Esophagus squamous epithelium (tissue), 5 donors: Measurements from ENCODE around the gene EIF2A. TPM values are rescaled to one million over a fixed set of nuclear protein-coding genes. Genes with fewer than 3 reads are reported as not detected.

Source experiments
- DNase-seq: peaks from one replicate; lab custom pipeline; 2025; lab: John Stamatoyannopoulos, UW
- H3K27ac ChIP-seq, 4 donors: fragments of 200-600 bp; sonication (generic); one replicate each; pipeline ENCODE4 v1.5.1; 2016 to 2019; ENCODE audit warnings: mild to moderate bottlenecking in 1 of 4
- H3K27me3 ChIP-seq, 4 donors: fragments of 200-600 bp; sonication (generic); 1 replicate in 3 of 4; 2 replicates in 1 of 4; pipeline versions ENCODE4 v1.5.1 to v1.6.0; 2017 to 2021; ENCODE audit warnings: antibody characterized with exemption in 1 of 4
- H3K36me3 ChIP-seq, 3 donors: fragments of 200-600 bp; sonication (generic); one replicate each; pipeline ENCODE4 v1.5.1; 2016 to 2019
- H3K4me1 ChIP-seq, 3 donors: fragments of 200-600 bp; sonication (generic); one replicate each; pipeline ENCODE4 v1.5.1; 2017 to 2019
- H3K4me3 ChIP-seq, 4 donors: fragments of 200-600 bp; sonication (generic); 1 replicate in 3 of 4; 2 replicates in 1 of 4; pipeline ENCODE4 v1.5.1; 2016 to 2019; ENCODE audit warnings: mild to moderate bottlenecking in 2 of 4, moderate library complexity in 1 of 4
- H3K9me3 ChIP-seq, 3 donors: fragments of 200-600 bp; sonication (generic); one replicate each; pipeline ENCODE4 v1.5.1; 2016 to 2019
- CTCF ChIP-seq, 6 experiments: fragments of 450-650 bp in 4 of 6; fragments of 200-600 bp in 2 of 6; sonication (generic) in 2 of 6; IDR thresholded peaks; one replicate each; pipeline ENCODE4 v1.5.1; 2016 to 2019; ENCODE audit warnings: antibody characterized with exemption in 6 of 6, mild to moderate bottlenecking in 4 of 6, moderate library complexity in 4 of 6
- POLR2A ChIP-seq, 4 donors: fragments of 450-650 bp; IDR thresholded peaks; one replicate each; pipeline ENCODE4 v1.6.1; 2017; ENCODE audit warnings: antibody characterized with exemption in 4 of 4, mild to moderate bottlenecking in 4 of 4, moderate library complexity in 3 of 4
- WGBS, 2 donors: methylation state at CpG; one replicate each; pipeline ENCODE4 v1.1.5; 2018; 5-methylcytosine and 5-hydroxymethylcytosine counted together
- intact Hi-C: fragments of 100-400 bp; cut with DNase I; formaldehyde crosslinking; loops from one replicate; pipeline ENCODE4 v1.15.0; 2022
- total RNA-seq, 4 donors: library from RNA; depleted of rRNA; stranded (reverse); fragments of >200 nt; gene quantifications; one replicate each; pipeline ENCODE4 v1.1.0, GENCODE V29; 2016
- donor health status: DM: yes; HTN: yes; CAD: no.

Gene EIF2A
- total RNA-seq, 4 donors from 2014 or later: 67.7 to 233 (median 136) TPM

- TF ChIP-seq POLR2A (IDR thresholded peaks at IDR 0.05): no peak
- TF ChIP-seq CTCF (IDR thresholded peaks at IDR 0.05): no peak
- no peak overlapping the region for H3K27ac ChIP-seq
- peaks cover 0 to 78% (median 5%) of the 10 kb centered on the region in 3 donors for H3K36me3 ChIP-seq
- no peak for DNase-seq
- 91 to 96% methylated on average over 2 of the region's 2 CpGs for WGBS, 2 donors
- H3K4me3 ChIP-seq: no peak overlapping the region
- no peaks in the 10 kb centered on the region for H3K9me3 ChIP-seq
- intact Hi-C loops: no loop called here
- H3K27me3 ChIP-seq: no peaks in the 10 kb centered on the region
- peaks cover 0 to under 1% (median 0%) of the 10 kb centered on the region in 3 donors for H3K4me1 ChIP-seq
These were observed 79.8 kb downstream of the EIF2A start for GRCh38 chr3:150626148-150626930.

DNA sequence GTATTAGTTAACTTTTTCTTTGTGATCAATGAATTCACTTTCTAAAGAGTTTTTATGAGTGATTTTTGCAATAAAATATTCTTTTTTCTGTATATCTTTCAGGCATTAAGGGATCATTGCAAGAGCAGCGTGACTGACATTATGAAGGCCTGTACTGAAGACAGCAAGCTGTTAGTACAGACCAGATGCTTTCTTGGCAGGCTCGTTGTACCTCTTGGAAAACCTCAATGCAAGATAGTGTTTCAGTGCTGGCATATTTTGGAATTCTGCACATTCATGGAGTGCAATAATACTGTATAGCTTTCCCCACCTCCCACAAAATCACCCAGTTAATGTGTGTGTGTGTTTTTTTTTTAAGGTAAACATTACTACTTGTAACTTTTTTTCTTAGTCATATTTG lies 81.0 kb downstream of the EIF2A start:
- Histone ChIP-seq H3K4me3 (no peak overlapping the region), H3K27ac (no peak overlapping the region), H3K27me3 (no peaks in the 10 kb centered on the region), H3K9me3 (no peaks in the 10 kb centered on the region), H3K4me1 (no peaks in the 10 kb centered on the region), H3K36me3 (peaks cover 0 to 82% (median 5%) of the 10 kb centered on the region in 3 donors)
- DNase-seq: no peak
- intact Hi-C loops: no loop called here
- TF ChIP-seq POLR2A (IDR thresholded peaks at IDR 0.05) (no peak), CTCF (IDR thresholded peaks at IDR 0.05) (no peak)
- WGBS, 2 donors: 68 to 75% methylated on average over 2 of the region's 2 CpGs

DNA sequence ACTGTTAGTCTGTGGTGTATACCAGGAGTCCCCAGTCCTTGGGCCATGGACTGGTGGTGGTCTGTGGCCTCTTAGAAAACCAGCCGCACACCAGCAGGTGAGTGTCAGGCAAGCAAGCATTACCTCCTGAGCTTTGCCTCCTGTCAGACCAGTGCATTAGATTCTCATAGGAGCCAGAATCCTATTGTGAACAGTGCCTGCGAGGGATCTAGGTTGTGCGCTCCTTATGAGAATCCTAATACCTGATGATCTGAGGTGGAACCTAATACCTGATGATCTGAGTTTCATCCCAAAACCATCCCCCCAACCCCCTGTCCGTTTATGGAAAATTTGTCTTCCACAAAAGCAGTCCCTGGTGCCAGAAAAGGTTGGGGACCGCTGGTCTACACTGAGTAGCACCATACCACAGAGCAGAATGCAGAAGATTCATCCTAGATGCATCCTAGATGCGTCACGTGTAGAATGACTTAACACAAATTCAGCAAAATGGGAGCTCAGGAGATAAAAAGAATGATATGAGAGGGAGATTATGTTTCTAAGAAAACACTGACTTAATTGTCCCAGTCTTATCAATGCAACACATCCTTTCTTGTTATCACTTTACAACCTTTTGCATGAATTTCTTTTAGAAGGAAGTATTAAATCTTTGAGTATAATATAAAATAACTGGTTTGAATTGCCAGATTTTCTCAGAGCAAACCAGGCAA lies 85.1 kb downstream of the EIF2A start:
- Histone ChIP-seq H3K27ac (no peak overlapping the region), H3K9me3 (no peaks in the 10 kb centered on the region), H3K4me3 (no peak overlapping the region), H3K27me3 (no peaks in the 10 kb centered on the region), H3K4me1 (peaks cover 0 to 4% (median 0%) of the 10 kb centered on the region in 3 donors), H3K36me3 (peaks cover 0 to 49% (median 5%) of the 10 kb centered on the region in 3 donors)
- WGBS, 2 donors: 92 to 94% methylated on average over 7 of the region's 7 CpGs
- TF ChIP-seq POLR2A (IDR thresholded peaks at IDR 0.05) (no peak), CTCF (IDR thresholded peaks at IDR 0.05) (no peak)
- intact Hi-C loops: no loop called here
- no peak for DNase-seq

DNA sequence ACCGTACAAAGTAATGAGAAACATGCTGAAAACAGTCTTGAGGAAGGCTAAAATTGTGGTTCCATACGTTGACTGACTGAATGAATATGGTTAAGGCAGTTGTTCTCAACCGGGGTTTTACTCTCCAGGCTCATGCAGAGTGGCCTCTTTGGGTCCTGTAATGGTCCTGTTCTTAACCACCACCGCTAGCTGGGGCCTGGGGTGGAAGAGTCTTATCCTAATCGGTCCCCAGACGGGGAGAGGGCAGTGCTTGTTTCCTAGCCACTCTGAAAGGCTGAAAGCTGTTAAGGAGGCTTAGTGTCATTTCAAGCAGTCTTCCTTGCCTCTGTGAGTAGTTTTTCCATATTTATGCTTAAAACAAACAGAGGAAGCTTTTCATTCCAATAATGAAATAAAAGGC lies 88.5 kb downstream of the EIF2A start:
- Histone ChIP-seq H3K27ac (peak overlapping the region in 1 of 4 donors; percentile 16), H3K27me3 (no peaks in the 10 kb centered on the region), H3K36me3 (peaks cover 0 to 16% (median 5%) of the 10 kb centered on the region in 3 donors), H3K9me3 (no peaks in the 10 kb centered on the region), H3K4me1 (peaks cover 0 to 4% (median 0%) of the 10 kb centered on the region in 3 donors), H3K4me3 (no peak overlapping the region)
- 52 to 63% methylated on average over 3 to 5 of the region's 6 CpGs for WGBS, 2 donors
- TF ChIP-seq CTCF (IDR thresholded peaks at IDR 0.05): no peak
- no peak for TF ChIP-seq POLR2A (IDR thresholded peaks at IDR 0.05)
- DNase-seq: no peak
- intact Hi-C loops: no loop called here

DNA sequence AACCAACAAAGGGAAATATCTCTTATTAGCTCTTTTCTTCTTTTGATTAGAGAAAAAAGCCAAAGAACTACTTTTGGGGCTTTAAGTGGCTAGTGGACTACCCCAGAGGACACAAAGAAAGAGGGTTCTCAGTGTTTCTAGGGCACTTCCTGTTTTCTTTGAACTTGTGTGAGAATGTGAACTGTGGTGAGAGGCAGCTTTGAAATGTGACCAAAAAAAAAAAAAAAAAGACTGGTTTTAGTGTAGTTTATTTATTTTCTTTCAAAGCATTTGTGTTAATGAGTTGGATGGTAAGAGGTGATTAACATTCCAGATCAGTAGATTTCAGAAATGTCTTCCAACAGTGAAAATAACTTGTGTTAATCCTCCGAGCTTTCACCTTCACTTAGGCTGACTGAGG lies 88.9 kb downstream of the EIF2A start:
- TF ChIP-seq CTCF (IDR thresholded peaks at IDR 0.05): no peak
- TF ChIP-seq POLR2A (IDR thresholded peaks at IDR 0.05): no peak
- intact Hi-C loops: no loop called here

More for the DNA sequence above, 88.9 kb downstream of the EIF2A start:
- H3K27me3 ChIP-seq: no peaks in the 10 kb centered on the region
- H3K36me3 ChIP-seq: peaks cover 0 to 12% (median 3%) of the 10 kb centered on the region in 3 donors
- DNase-seq: no peak
- H3K4me3 ChIP-seq: no peak overlapping the region
- WGBS, 2 donors: 65 to 85% methylated on average over 1 of the region's 1 CpG
- H3K4me1 ChIP-seq: peaks cover 0 to 4% (median 0%) of the 10 kb centered on the region in 3 donors
- H3K9me3 ChIP-seq: no peaks in the 10 kb centered on the region
- H3K27ac ChIP-seq: peak overlapping the region in 2 of 4 donors; percentile 13 to 16
